GM23338 (cell line): ENCODE results near the gene BCL10. TPM values are rescaled to one million over a fixed set of nuclear protein-coding genes. Genes with fewer than 3 reads are reported as not detected.

Experiments used
- ATAC-seq: fragments of 200-7000 bp; cut with Tn5 transposase; 3 replicates; pipeline ENCODE4 v1.9.1; 2020
- DNase-seq: peaks from one replicate; pipeline ENCODE4 v3.0.0-alpha.2; 2015; ENCODE audit warnings: low spot score
- H2AFZ ChIP-seq: fragments of 200-600 bp; sonication (generic); 2 replicates; pipeline ENCODE4 v1.8.0; 2016; ENCODE audit warnings: antibody characterized with exemption, mild to moderate bottlenecking, moderate library complexity
- H3F3A ChIP-seq: fragments of 200-600 bp; sonication (generic); replicated peaks from 2 replicates; pipeline ENCODE4 v1.8.0; 2017; ENCODE audit warnings: antibody characterized with exemption, mixed run types, low read depth
- H3K27ac ChIP-seq: fragments of 200-600 bp; sonication (generic); 2 replicates; pipeline ENCODE4 v1.6.1; 2016; ENCODE audit warnings: low read depth
- H3K27me3 ChIP-seq: fragments of 200-600 bp; sonication (generic); 2 replicates; pipeline ENCODE4 v1.8.0; 2016; ENCODE audit warnings: mild to moderate bottlenecking, mixed run types, moderate library complexity; ENCODE audit not compliant: insufficient read depth
- H3K36me3 ChIP-seq: fragments of 200-600 bp; sonication (generic); 2 replicates; pipeline ENCODE4 v1.8.0; 2016; ENCODE audit warnings: mild to moderate bottlenecking; ENCODE audit not compliant: insufficient read depth
- H3K4me1 ChIP-seq: fragments of 200-600 bp; sonication (generic); 2 replicates; pipeline ENCODE4 v1.8.0; 2016; ENCODE audit warnings: mild to moderate bottlenecking, moderate library complexity; ENCODE audit not compliant: insufficient read depth
- H3K4me2 ChIP-seq: fragments of 200-600 bp; sonication (generic); 2 replicates; pipeline ENCODE4 v1.7.1; 2017; ENCODE audit warnings: mixed run types
- H3K4me3 ChIP-seq: fragments of 200-600 bp; sonication (generic); 2 replicates; pipeline ENCODE4 v1.6.1; 2016; ENCODE audit warnings: mixed run types
- H3K79me2 ChIP-seq: fragments of 200-600 bp; sonication (generic); replicated peaks from 2 replicates; pipeline ENCODE4 v1.8.0; 2017; ENCODE audit warnings: mild to moderate bottlenecking; ENCODE audit not compliant: insufficient read depth
- H3K9me2 ChIP-seq: fragments of 200-600 bp; sonication (generic); 2 replicates; pipeline ENCODE4 v1.8.0; 2017; ENCODE audit not compliant: insufficient read depth
- H4K20me1 ChIP-seq: fragments of 200-600 bp; sonication (generic); replicated peaks from 2 replicates; pipeline ENCODE4 v1.8.0; 2017; ENCODE audit warnings: mild to moderate bottlenecking; ENCODE audit not compliant: insufficient read depth
- H3K27ac Mint-ChIP-seq: 2 replicates; pipeline ENCODE4 v1.8.0; 2020; ENCODE audit warnings: inconsistent platforms, mild to moderate bottlenecking, moderate library complexity, mixed read lengths
- H3K27me3 Mint-ChIP-seq: 3 replicates; pipeline ENCODE4 v1.8.0; 2022; ENCODE audit warnings: low read depth, mild to moderate bottlenecking, moderate library complexity, mixed read lengths, inconsistent platforms; ENCODE audit not compliant: insufficient read depth, poor library complexity
- H3K36me3 Mint-ChIP-seq: 3 replicates; pipeline ENCODE4 v1.8.0; 2021; ENCODE audit warnings: low read depth, mild to moderate bottlenecking, inconsistent platforms, moderate library complexity, mixed read lengths
- H3K4me1 Mint-ChIP-seq: 3 replicates; pipeline ENCODE4 v1.8.0; 2020; ENCODE audit warnings: mild to moderate bottlenecking, inconsistent platforms, mixed read lengths
- H3K4me3 Mint-ChIP-seq: 3 replicates; pipeline ENCODE4 v1.8.0; 2021; ENCODE audit warnings: moderate library complexity, mild to moderate bottlenecking, inconsistent platforms, mixed read lengths
- H3K9me3 Mint-ChIP-seq: 3 replicates; pipeline ENCODE4 v1.8.0; 2020; ENCODE audit warnings: moderate library complexity, mild to moderate bottlenecking, inconsistent platforms, mixed read lengths
- EZH2 ChIP-seq: fragments of 200-600 bp; sonication (generic); IDR thresholded peaks from one replicate; pipeline ENCODE4 v1.8.0; 2017; ENCODE audit warnings: antibody characterized with exemption, mild to moderate bottlenecking, low read depth; ENCODE audit not compliant: unreplicated experiment
- EZH2phosphoT487 ChIP-seq: fragments of 200-600 bp; sonication (generic); IDR thresholded peaks from one replicate; pipeline ENCODE4 v1.8.1; 2018; ENCODE audit warnings: antibody characterized with exemption; ENCODE audit not compliant: unreplicated experiment
- JUNB ChIP-seq: IDR thresholded peaks from one replicate; pipeline ENCODE4 v1.6.1; 2016; ENCODE audit warnings: antibody characterized with exemption; ENCODE audit not compliant: unreplicated experiment
- ZNF114 ChIP-seq: fragments of 250-450 bp; sonication (Bioruptor Pico); IDR thresholded peaks from 2 replicates; pipeline ENCODE4 v1.5.0; 2020; ENCODE audit warnings: mild to moderate bottlenecking, moderate library complexity
- ZNF331 ChIP-seq: fragments of 250-450 bp; sonication (Bioruptor Pico); IDR thresholded peaks from 2 replicates; pipeline ENCODE4 v1.5.0; 2020; ENCODE audit warnings: low read depth, mild to moderate bottlenecking, moderate library complexity
- polyA plus RNA-seq: library from polyadenylated mRNA; unstranded; fragments of >200 nt; fragmentation: Nextera tagmentation; extraction: Ambion mirVana; gene quantifications from 2 replicates; pipeline ENCODE4 v1.2.1, GENCODE V29; 2016
- total RNA-seq: library from RNA; depleted of rRNA; stranded (reverse); fragments of >200 nt; shearing (Covaris generic); gene quantifications from 2 replicates; pipeline ENCODE4 v1.2.3, GENCODE V29; 2014
- TF ChIP-seq, protein P1 (sequence below): fragments of 250-450 bp; sonication (Bioruptor Pico); IDR thresholded peaks from 2 replicates; pipeline ENCODE4 v1.5.0; 2020; ENCODE audit warnings: mild to moderate bottlenecking, moderate library complexity
- TF ChIP-seq, protein P2 (sequence below): IDR thresholded peaks from 2 replicates; pipeline ENCODE4 v1.6.1; 2016; ENCODE audit warnings: antibody characterized with exemption
- TF ChIP-seq, protein P3 (sequence below), 2 experiments: fragments of 200-600 bp in 1 of 2; sonication (generic) in 1 of 2; conservative IDR thresholded peaks; 2 replicates each; pipeline versions ENCODE4 v1.5.1 to v1.6.1; 2016 to 2017; ENCODE audit warnings: antibody characterized with exemption in 2 of 2, low read depth in 2 of 2, mild to moderate bottlenecking in 2 of 2, moderate library complexity in 1 of 2
- TF ChIP-seq, protein P4 (sequence below): IDR thresholded peaks from one replicate; pipeline ENCODE4 v1.6.1; 2018; ENCODE audit warnings: antibody characterized with exemption; ENCODE audit not compliant: unreplicated experiment

BCL10 gene
- total and polyA plus RNA-seq, 2 experiments from 2014 or later, result 23.1 to 33.7 TPM

GRCh38 chr1:85325920-85326319 lies 49.5 kb upstream of the BCL10 start (continued):
- TF ChIP-seq, protein P1, sequence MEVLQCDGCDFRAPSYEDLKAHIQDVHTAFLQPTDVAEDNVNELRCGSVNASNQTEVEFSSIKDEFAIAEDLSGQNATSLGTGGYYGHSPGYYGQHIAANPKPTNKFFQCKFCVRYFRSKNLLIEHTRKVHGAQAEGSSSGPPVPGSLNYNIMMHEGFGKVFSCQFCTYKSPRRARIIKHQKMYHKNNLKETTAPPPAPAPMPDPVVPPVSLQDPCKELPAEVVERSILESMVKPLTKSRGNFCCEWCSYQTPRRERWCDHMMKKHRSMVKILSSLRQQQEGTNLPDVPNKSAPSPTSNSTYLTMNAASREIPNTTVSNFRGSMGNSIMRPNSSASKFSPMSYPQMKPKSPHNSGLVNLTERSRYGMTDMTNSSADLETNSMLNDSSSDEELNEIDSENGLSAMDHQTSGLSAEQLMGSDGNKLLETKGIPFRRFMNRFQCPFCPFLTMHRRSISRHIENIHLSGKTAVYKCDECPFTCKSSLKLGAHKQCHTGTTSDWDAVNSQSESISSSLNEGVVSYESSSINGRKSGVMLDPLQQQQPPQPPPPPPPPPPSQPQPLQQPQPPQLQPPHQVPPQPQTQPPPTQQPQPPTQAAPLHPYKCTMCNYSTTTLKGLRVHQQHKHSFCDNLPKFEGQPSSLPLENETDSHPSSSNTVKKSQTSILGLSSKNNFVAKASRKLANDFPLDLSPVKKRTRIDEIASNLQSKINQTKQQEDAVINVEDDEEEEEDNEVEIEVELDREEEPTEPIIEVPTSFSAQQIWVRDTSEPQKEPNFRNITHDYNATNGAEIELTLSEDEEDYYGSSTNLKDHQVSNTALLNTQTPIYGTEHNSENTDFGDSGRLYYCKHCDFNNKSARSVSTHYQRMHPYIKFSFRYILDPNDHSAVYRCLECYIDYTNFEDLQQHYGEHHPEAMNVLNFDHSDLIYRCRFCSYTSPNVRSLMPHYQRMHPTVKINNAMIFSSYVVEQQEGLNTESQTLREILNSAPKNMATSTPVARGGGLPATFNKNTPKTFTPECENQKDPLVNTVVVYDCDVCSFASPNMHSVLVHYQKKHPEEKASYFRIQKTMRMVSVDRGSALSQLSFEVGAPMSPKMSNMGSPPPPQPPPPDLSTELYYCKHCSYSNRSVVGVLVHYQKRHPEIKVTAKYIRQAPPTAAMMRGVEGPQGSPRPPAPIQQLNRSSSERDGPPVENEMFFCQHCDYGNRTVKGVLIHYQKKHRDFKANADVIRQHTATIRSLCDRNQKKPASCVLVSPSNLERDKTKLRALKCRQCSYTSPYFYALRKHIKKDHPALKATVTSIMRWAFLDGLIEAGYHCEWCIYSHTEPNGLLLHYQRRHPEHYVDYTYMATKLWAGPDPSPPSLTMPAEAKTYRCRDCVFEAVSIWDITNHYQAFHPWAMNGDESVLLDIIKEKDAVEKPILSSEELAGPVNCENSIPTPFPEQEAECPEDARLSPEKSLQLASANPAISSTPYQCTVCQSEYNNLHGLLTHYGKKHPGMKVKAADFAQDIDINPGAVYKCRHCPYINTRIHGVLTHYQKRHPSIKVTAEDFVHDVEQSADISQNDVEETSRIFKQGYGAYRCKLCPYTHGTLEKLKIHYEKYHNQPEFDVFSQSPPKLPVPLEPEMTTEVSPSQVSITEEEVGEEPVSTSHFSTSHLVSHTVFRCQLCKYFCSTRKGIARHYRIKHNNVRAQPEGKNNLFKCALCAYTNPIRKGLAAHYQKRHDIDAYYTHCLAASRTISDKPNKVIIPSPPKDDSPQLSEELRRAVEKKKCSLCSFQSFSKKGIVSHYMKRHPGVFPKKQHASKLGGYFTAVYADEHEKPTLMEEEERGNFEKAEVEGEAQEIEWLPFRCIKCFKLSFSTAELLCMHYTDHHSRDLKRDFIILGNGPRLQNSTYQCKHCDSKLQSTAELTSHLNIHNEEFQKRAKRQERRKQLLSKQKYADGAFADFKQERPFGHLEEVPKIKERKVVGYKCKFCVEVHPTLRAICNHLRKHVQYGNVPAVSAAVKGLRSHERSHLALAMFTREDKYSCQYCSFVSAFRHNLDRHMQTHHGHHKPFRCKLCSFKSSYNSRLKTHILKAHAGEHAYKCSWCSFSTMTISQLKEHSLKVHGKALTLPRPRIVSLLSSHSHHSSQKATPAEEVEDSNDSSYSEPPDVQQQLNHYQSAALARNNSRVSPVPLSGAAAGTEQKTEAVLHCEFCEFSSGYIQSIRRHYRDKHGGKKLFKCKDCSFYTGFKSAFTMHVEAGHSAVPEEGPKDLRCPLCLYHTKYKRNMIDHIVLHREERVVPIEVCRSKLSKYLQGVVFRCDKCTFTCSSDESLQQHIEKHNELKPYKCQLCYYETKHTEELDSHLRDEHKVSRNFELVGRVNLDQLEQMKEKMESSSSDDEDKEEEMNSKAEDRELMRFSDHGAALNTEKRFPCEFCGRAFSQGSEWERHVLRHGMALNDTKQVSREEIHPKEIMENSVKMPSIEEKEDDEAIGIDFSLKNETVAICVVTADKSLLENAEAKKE (CRISPR knock-in tag), result no peak
- no peak for TF ChIP-seq JUNB
- no peak for TF ChIP-seq EZH2phosphoT487
- TF ChIP-seq, protein P2, sequence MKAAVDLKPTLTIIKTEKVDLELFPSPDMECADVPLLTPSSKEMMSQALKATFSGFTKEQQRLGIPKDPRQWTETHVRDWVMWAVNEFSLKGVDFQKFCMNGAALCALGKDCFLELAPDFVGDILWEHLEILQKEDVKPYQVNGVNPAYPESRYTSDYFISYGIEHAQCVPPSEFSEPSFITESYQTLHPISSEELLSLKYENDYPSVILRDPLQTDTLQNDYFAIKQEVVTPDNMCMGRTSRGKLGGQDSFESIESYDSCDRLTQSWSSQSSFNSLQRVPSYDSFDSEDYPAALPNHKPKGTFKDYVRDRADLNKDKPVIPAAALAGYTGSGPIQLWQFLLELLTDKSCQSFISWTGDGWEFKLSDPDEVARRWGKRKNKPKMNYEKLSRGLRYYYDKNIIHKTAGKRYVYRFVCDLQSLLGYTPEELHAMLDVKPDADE, result no peak
- TF ChIP-seq ZNF331 (CRISPR knock-in tag), result no peak
- no peak for TF ChIP-seq EZH2
- no peak for TF ChIP-seq ZNF114 (CRISPR knock-in tag)

DNA sequence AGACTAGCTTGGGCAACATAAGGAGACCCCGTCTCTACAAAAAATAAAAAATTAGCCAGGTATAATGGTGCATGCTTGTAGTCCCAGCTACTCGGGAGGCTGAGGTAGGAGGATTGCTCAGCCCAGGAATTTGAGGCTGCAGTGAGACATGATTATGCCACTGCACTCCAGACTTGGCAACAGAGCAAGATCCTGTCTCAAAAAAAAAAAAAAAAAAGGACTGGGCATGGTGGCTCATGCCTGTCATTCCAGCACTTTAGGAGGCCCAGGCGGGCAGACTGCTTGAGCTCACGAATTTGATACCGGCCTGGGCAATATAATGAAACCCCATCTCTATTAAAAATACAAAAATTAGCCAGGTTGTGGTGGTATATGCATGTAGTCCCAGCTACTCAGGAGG lies 47.3 kb upstream of the BCL10 start:
- Histone ChIP-seq H3K4me2 (no peak overlapping the region), H3K79me2 (no peaks in the 10 kb centered on the region), H3F3A (no peaks in the 10 kb centered on the region), H3K27me3 (no peaks in the 10 kb centered on the region), H4K20me1 (no peaks in the 10 kb centered on the region), H3K4me1 (peaks cover 20% of the 10 kb centered on the region), H2AFZ (no peak overlapping the region), H3K4me3 (no peak overlapping the region), H3K36me3 (no peaks in the 10 kb centered on the region), H3K27ac (no peak overlapping the region), H3K9me2 (no peaks in the 10 kb centered on the region)
- no peaks in the 10 kb centered on the region for H3K36me3 Mint-ChIP-seq
- no peak for ATAC-seq
- H3K9me3 Mint-ChIP-seq, result no peaks in the 10 kb centered on the region
- H3K4me3 Mint-ChIP-seq, result no peak overlapping the region
- peaks cover 44% of the 10 kb centered on the region for H3K4me1 Mint-ChIP-seq
- H3K27ac Mint-ChIP-seq, result no peak overlapping the region
- DNase-seq, result no peak
- H3K27me3 Mint-ChIP-seq, result no peaks in the 10 kb centered on the region
- TF ChIP-seq ZNF114 (CRISPR knock-in tag) (no peak), ZNF331 (CRISPR knock-in tag) (no peak)
- TF ChIP-seq, protein P3, sequence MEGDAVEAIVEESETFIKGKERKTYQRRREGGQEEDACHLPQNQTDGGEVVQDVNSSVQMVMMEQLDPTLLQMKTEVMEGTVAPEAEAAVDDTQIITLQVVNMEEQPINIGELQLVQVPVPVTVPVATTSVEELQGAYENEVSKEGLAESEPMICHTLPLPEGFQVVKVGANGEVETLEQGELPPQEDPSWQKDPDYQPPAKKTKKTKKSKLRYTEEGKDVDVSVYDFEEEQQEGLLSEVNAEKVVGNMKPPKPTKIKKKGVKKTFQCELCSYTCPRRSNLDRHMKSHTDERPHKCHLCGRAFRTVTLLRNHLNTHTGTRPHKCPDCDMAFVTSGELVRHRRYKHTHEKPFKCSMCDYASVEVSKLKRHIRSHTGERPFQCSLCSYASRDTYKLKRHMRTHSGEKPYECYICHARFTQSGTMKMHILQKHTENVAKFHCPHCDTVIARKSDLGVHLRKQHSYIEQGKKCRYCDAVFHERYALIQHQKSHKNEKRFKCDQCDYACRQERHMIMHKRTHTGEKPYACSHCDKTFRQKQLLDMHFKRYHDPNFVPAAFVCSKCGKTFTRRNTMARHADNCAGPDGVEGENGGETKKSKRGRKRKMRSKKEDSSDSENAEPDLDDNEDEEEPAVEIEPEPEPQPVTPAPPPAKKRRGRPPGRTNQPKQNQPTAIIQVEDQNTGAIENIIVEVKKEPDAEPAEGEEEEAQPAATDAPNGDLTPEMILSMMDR (conservative IDR thresholded peaks at IDR 0.05; ENCODE audit: low read depth in 2 of 2), result no peak
- TF ChIP-seq, protein P4, sequence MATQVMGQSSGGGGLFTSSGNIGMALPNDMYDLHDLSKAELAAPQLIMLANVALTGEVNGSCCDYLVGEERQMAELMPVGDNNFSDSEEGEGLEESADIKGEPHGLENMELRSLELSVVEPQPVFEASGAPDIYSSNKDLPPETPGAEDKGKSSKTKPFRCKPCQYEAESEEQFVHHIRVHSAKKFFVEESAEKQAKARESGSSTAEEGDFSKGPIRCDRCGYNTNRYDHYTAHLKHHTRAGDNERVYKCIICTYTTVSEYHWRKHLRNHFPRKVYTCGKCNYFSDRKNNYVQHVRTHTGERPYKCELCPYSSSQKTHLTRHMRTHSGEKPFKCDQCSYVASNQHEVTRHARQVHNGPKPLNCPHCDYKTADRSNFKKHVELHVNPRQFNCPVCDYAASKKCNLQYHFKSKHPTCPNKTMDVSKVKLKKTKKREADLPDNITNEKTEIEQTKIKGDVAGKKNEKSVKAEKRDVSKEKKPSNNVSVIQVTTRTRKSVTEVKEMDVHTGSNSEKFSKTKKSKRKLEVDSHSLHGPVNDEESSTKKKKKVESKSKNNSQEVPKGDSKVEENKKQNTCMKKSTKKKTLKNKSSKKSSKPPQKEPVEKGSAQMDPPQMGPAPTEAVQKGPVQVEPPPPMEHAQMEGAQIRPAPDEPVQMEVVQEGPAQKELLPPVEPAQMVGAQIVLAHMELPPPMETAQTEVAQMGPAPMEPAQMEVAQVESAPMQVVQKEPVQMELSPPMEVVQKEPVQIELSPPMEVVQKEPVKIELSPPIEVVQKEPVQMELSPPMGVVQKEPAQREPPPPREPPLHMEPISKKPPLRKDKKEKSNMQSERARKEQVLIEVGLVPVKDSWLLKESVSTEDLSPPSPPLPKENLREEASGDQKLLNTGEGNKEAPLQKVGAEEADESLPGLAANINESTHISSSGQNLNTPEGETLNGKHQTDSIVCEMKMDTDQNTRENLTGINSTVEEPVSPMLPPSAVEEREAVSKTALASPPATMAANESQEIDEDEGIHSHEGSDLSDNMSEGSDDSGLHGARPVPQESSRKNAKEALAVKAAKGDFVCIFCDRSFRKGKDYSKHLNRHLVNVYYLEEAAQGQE, result no peak
